MV-4-11 (cell line): ENCODE results near the gene ZNF140.
A peak's percentile ranks its signal among the peaks of the same experiment; 100 is the strongest.

Experiments
- DNase-seq: peaks from one replicate; lab custom pipeline; 2025; lab: John Stamatoyannopoulos, UW

Gene ZNF140

DNA sequence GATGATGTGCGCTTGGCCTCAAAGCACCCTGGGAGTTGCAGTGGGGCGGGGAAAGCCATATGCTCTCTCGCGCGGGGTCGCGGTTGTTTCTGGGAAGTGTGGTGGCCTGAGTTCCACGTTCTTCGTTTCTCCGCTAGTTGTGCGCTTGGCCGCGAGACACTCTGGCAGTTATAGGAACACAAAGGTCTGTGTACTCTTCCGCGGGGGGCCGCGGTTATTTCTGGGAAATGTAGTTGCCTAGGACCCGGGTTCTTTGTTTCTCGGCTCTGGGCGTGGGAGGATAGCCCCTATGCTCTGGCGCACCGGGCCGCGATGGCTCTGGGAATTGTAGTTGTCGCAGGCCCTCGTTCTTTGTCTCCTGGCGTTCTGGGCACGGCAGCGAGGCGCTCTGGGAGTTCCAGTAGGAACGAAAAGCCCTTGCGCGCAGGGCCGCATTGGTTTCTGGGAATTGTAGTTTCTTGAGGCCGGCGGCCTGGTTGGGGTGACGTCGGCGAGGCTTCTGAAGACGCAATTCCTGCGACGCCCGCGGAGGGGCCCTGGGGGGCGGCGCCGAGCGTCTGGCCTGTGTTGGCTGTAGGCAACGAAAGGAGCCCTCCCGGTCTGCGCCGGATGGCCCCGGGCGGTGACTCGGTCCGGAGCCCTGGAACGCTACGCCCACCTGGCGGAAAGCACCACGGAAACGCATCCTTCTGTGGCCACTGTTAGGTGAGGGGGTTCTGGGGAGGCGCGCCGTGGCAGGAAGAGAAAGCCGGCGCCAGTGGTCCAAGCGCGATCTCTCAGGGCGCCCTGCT is at the start of gene ZNF140:
Gene ZNF140 (plus strand): TSS at position 556 of the 791 bp plus-strand sequence. CDS start 398 bp downstream, outside the sequence.
- peak; percentile 95 for DNase-seq

DNA sequence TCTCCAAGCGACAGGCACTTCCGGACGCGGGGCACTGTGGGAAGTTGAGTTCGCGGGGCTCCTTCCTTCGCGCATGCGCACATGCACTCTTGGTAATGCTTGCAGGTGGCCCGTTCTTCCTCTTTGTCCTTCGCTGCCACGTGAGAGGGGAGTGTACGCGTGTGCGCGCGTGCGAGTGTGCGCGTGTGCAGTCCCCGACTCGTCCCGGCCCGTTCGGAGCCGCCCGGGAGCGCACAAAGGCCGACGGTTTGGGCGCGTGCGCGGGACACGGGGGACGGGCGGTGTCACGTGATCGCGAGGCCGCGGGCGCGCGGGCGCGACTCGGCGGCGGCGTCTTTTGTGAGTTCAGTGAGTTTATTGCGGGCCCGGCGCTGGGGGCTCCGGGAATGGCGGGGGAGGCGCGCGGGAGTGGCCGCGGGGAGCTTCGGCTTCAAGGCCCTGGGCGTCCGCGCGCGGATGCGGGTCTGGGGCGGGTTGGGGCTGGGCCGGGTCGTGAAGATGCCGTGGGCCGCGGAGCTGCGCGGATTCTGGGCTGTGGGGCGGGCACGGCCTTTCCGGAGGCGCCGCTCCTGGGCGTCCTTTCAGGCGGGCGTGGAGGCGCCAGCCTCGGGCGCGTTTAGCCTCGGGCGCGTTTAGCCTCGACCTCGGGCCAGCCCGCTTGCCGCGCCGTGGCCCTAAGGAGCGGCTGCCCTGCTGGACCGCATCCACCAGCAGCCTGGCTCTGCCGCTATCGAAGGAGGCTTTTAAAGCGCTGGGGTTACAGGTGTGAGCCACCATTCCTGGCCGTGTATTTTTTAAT is 43.3 kb upstream of the ZNF140 start, which contains the start of gene ZNF84:
Gene ZNF84 (plus strand): TSS at position 303 of the 799 bp plus-strand sequence. CDS start 3,959 bp downstream, outside the sequence.
- peak; percentile 99 for DNase-seq

DNA sequence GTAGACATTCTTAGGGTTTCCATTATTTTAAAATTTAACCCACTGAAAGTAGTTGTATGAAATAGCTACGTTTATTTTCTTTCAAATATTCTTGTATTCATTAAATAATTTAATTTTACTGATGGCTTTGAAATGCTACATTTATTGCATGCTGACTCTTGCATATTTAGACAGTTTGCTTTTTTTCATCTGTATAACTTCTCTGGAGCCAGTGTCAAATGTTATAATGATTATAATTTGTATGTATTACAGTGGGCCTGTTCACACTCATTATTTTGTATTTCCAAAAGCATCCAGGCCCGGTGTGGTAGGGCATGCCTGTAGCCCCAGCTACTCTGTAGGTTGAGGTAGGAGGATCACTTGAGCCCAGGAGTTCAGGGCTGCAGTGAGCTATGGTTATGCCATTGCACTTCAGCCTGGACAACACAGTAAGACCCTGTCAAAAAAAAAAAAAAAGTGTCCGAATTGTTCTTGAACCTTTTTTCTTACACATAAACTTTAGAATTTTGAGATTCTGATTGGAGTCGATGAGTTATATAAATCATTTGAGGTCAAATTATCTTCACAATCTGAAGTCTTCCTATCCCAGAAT is 42.5 kb upstream of the ZNF140 start:
- DNase-seq = no peak

DNA sequence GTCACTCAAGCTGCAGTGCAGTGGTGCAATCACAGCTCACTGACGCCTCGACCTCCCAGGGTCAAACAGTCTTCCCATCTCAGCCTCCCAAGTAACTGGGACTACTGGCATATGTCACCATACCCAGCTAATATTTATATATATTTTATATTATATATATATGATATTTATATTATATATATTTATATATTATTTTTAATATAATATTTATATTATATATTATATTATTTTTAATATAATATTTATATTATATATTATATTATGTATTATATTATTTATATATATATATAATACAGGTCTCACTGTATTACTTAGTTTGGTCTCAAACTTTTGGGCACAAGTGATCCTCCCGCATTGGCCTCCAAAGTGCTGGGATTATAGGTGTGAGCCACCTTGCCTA is 34.0 kb upstream of the ZNF140 start:
- no peak for DNase-seq

DNA sequence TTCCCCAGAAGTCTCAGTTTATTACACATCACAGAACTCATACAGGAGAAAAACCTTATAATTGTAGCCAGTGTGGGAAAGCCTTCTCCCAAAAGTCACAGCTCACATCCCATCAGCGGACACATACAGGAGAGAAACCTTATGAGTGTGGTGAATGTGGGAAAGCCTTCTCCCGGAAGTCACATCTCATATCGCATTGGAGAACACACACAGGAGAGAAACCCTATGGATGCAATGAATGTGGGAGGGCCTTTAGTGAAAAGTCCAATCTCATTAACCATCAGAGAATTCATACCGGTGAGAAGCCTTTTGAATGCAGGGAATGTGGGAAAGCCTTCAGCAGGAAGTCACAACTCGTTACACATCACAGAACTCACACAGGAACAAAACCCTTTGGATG is 23.3 kb upstream of the ZNF140 start:
- DNase-seq = no peak

DNA sequence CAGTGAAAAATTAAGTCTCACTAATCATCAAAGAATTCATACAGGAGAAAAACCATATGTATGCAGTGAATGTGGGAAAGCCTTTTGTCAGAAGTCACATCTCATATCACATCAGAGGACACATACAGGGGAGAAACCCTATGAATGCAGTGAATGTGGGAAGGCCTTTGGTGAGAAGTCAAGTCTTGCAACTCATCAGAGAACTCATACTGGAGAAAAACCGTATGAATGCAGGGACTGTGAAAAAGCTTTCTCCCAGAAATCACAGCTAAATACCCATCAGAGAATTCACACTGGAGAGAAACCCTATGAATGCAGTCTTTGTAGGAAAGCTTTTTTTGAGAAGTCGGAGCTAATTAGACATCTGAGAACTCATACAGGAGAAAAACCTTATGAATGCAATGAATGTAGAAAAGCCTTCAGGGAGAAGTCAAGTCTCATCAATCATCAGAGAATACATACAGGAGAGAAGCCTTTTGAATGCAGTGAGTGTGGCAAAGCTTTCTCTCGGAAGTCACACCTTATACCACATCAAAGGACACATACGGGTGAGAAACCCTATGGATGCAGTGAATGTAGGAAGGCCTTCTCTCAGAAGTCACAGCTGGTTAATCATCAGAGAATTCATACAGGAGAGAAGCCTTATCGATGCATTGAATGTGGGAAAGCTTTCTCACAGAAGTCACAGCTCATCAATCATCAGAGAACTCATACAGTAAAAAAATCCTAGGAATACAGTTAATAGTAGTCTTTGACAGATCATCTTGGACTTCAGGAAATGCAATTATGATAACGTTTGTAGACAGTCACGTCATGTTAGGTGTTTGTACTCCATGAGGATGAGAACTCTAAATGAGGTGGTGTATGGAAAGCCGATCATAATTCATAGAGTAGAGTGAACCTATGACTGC is 22.3 kb upstream of the ZNF140 start:
- no peak for DNase-seq

DNA sequence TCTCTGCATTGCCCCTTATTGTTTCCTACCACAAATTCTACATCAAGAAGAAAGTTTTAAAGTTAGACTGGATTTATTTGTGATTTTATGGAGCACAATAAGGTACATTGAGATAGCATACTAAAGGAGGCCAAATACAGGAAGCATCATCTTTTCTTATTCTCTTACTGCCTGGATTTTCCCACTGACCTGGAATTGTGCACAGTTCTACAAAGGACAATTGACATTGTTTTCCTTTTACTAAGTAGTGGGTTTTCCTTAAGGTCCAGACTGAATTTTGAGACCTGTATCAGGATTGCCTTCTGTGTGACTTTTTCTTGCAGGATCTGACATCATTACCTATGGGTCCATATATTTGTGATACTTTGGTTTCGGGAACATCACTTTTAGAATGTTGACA is 18.8 kb upstream of the ZNF140 start:
- no peak for DNase-seq

DNA sequence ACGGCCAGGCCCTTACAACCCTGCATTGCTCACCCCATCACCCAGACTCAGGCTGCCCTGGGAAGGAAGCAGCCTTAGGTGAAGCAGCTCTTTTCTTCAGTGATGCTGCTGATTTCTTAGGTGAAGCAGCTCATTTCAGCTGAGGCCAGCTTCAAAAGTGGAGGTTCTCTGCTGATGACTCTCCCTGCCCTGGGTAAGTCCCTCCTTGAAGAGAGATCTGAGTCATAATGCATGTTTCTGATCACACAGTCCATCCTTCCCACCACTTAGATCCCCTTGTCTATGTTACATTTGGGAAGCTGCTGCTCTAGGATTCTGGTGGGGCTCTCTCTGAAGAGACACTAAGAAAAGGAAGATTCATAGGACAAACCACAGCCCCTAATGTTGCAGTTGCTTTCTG is 17.2 kb upstream of the ZNF140 start:
- DNase-seq = no peak

DNA sequence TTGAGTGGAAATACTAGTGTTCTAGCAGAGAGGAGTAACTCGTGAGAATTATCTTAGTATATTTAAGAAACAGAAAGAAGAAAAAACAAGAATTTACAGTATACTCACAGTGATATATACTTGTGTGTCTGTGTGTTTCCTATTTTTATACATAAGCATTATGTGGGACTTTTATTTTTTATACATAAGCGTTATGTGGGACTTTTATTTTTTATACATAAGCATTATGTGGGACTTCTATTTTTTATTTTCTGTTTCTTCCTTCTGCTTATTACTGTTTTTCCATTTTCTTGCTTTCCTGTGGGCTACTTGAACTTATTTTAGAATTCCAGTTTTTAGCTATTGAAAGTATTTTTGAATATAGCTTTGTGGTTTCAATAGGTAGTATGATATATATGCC is 6.9 kb upstream of the ZNF140 start:
- DNase-seq = no peak

DNA sequence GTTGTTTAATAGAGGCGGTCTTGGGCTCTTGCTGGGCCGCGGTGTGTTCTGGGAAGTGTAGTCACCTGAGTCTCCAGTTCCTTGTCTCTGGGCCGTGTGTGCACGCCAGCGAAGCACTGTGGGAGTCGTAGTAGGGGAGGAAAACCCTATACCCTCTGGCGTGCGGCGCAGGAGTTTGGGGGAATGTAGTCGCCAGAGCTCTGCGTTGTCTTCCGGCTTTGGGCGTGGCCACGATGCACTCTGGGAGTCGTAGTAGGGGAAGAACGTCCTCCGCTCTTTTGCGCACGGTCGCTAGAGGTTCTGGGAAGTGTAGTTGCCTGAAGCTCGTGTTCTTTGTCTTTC is 726 bp upstream of the ZNF140 start:
- peak; percentile 100 for DNase-seq

DNA sequence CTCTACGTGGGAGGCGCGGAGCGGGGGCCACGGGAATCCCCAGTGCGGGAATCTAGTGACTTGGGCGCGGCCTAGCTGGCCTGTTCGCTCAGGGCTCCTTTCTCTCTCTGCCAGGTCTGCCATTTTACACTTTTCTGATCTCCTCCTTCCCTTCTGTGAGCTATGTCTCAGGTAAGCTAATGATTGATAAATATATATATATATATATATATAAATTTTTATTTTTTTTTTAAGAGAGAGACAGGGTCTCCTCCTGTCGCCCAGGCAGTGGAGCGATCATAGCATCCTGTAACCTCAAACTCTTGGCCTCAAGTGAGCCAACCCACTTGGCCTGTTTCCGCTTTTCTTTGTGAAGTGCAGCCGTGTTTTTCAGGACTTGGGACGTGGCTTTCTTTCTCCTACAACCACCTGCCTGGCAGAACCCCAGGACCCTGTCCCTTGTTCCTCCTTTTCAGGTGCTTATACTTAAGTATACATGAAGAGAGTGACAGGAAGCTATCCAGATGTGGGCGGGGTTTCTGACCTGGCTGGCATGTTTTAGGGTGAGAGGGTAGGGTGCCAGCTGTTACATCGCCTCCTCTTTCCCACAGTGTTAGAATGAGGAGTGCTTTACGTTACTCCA is 547 bp downstream of the ZNF140 start:
- DNase-seq = no peak

DNA sequence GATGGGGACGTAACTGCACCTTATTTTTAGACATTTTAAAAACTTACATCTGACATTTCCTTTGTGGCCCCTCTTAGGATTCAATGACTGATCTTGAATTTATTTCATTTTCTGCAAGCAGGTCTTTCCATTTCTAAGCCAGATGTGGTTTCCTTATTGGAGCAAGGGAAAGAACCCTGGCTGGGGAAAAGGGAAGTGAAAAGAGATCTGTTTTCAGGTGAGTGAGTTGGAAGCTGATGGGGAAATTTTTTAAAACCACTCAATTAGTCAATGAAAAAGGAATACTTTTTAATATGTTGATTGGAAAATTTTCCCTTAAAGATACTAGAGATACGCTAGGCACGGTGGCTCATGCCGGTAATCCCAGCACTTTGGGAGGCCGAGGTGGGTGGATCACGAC is 2.6 kb downstream of the ZNF140 start:
- no peak for DNase-seq

DNA sequence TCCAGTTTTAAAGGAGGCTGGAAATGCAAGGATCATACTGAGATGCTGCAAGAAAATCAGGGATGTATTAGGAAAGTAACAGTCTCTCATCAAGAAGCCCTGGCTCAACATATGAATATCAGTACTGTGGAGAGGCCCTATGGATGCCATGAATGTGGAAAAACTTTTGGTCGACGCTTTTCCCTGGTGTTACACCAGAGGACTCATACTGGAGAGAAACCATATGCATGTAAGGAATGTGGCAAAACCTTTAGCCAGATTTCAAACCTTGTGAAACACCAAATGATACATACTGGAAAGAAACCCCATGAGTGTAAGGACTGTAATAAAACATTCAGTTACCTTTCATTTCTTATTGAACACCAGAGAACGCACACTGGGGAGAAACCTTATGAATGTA is 24.9 kb downstream of the ZNF140 start:
- DNase-seq = no peak

DNA sequence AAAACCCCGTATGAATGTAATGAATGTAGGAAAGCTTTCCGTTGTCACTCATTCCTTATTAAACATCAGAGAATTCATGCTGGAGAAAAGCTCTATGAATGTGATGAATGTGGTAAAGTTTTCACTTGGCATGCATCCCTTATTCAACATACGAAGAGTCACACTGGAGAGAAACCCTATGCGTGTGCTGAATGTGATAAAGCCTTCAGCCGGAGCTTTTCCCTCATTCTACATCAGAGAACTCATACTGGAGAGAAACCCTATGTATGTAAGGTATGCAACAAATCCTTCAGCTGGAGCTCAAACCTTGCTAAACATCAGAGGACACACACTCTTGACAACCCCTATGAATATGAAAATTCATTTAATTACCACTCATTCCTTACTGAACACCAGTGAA is 25.5 kb downstream of the ZNF140 start:
- peak; percentile 4 for DNase-seq

DNA sequence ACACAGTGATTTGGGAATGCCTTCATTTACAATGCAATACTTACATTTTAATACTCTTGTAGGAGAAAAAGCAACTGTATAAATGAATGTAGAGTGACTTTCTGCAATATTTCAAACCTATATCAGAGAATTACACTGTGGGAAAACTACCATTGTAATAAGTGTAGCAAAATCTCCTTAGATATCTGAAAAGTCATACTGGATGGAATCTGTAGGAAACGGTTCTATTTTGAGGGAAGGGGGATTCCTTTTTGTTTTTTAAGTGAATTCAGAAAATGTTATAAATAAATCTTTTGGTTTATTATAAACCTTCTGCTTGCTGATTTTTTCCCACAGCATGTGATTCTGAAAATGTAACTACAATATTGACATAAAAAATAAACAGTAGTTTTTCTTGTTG is 26.4 kb downstream of the ZNF140 start:
- no peak for DNase-seq

DNA sequence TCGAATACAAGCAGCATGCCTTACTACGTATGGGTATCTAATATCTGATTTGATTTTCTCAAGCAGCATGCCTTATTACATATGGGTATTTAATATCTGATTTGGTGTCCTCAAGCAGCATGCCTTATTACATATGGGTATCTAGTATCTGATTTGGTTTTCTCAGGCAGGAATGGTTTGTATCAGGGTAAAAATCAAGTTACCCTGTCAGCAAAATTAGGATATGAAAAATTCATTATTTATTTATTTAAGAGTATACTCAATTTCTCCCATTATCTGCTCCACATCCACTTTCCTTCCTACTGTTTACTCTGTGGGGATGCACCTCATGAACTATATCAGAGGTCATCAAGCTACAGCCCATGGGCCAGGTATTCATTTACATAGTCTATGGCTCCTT is 27.4 kb downstream of the ZNF140 start:
- DNase-seq = no peak

DNA sequence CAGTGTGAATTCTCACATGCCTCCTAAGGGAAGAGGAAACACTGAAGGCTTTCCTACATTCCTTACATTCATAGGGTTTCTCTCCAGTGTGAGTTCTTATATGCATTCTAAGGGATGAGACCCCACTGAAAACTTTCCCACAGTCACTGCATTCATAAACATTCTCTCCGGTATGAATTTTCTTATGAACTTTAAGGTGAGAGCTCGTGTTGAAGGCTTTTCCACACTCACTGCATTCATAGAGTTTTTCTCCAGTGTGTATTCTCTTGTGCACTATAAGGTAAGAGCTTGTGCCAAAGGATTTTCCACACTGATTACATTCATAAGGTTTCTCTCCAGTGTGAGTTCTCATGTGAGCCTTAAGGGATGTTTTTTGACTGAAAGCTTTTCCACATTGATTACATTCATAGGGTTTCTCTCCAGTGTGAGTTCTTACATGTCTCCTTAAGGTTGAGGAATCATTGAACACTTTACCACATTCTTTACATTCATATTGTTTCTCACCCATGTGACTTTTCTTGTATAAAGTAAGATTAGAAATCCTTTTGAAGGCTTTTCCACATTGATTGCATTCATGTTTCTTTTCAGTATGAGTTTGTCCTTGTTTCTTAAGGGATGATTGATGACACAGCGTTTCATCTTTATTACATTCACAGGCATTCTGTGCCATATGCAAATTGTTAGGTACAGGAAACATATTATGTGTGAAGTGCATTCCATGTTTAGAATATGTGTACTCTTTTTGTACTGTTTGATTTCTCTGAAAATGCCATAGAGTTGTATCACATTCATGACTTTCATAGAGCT is 39.9 kb downstream of the ZNF140 start:
- peak; percentile 22 for DNase-seq

DNA sequence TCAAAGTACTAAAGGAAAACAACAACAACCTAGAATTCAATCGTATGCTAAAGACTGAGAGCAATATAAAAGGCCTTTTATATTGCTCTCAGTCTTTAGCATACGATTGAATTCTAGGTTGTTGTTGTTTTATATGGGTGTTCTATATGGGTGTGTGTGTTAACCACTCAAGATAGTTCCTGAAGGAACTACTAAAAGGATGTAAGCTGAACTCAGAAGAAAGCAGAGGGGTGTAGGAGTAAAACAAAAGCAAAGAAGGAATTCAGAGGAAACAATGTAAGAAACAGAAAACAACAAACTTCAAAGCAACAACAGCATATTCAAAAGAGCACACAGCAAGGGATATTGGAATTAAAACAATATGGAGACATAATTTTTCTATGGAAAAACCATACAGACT is 44.0 kb downstream of the ZNF140 start:
- no peak for DNase-seq

DNA sequence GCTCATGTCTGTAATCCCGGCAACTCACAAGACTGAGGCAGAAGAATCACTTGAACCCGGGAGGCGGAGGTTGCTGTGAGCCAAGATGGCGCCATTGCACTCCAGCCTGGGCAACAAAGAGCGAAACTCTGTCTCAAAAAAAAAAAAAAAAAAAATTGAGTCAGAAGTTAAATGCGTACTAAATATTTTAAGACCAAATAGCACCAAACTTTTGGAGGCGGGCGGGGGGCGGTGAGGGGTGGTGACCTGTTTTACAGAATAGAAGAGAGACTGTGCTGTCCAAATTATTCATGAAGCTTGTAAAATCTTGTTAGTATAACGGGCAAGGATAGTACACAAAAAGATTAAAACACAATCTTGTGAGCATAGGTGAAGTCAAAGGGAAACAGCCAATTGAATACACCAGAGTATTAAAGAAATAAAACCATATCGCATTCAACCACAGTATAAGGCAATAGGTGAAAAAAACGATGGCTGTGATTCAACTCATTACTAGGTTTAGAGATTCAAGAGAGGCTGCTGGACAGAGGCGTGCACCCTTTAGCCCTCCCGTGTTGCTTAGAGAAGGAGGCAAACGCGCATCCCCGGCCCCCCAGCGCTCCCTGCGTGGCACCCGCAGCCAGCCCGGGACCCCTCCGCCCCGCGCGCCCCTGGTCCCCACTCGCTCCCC is 48.8 kb downstream of the ZNF140 start:
- DNase-seq = no peak
